NCI-H2081 treated with DMSO at 0.1 percent for 48 hours (cell line): ENCODE results near the gene TNFRSF13B.
"Not testable (repeated sequence)": the region's sequence is repeated elsewhere in the genome, so short reads cannot be mapped to it uniquely, and the experiment has no call there.

Experiments used
- DNase-seq: peaks from one replicate; lab custom pipeline; 2025; lab: John Stamatoyannopoulos, UW

Gene TNFRSF13B

GRCh38 chr17:17004997-17005614, 33.2 kb upstream of the TNFRSF13B start:
- DNase-seq: not testable (repeated sequence)

- no peak for DNase-seq
Observed at GRCh38 chr17:17004251-17004996, 32.5 kb upstream of the TNFRSF13B start.

GRCh38 chr17:17002731-17003715, 31.1 kb upstream of the TNFRSF13B start:
- not testable (repeated sequence) for DNase-seq

- DNase-seq: no peak
Observed at GRCh38 chr17:17001874-17002520, 30.1 kb upstream of the TNFRSF13B start.

GRCh38 chr17:17001076-17001777, 29.3 kb upstream of the TNFRSF13B start:
- no peak for DNase-seq

- DNase-seq: no peak
Observed at GRCh38 chr17:16999931-17000625, 28.2 kb upstream of the TNFRSF13B start.

- DNase-seq: no peak
Observed at GRCh38 chr17:16997514-16998429, 25.9 kb upstream of the TNFRSF13B start.

GRCh38 chr17:16996726-16997125, 24.8 kb upstream of the TNFRSF13B start:
- DNase-seq: not testable (repeated sequence)

GRCh38 chr17:16995930-16996329, 24.0 kb upstream of the TNFRSF13B start:
- no peak for DNase-seq

GRCh38 chr17:16994631-16995030, 22.7 kb upstream of the TNFRSF13B start:
- DNase-seq: no peak

- DNase-seq: no peak
Observed at GRCh38 chr17:16991349-16992009, 19.6 kb upstream of the TNFRSF13B start.

GRCh38 chr17:16989953-16990860, 18.3 kb upstream of the TNFRSF13B start:
- no peak for DNase-seq

GRCh38 chr17:16989230-16989952, 17.5 kb upstream of the TNFRSF13B start:
- DNase-seq: no peak

- DNase-seq: no peak
Observed at GRCh38 chr17:16988749-16989229, 16.9 kb upstream of the TNFRSF13B start.

GRCh38 chr17:16987830-16988601, 16.1 kb upstream of the TNFRSF13B start:
- no peak for DNase-seq
